K562 (cell line): ENCODE measurements around the gene CLIC3. TPM values are rescaled to one million over a fixed set of nuclear protein-coding genes. Genes with fewer than 3 reads are reported as not detected.

Experiments
- COPS2 ChIP-seq: fragments of 450-650 bp; conservative IDR thresholded peaks from 2 replicates; pipeline ENCODE4 v1.6.1; 2016; ENCODE audit warnings: mild to moderate bottlenecking, moderate library complexity
- ELF1 ChIP-seq: fragments of 200-800 bp; sonication (Bioruptor generic); IDR thresholded peaks from 2 replicates; pipeline ENCODE4 v1.6.1; 2016; ENCODE audit warnings: missing genetic modification characterization, missing compliant biosample characterization
- GABPB2 ChIP-seq: fragments of 250-450 bp; sonication (Bioruptor Pico); conservative IDR thresholded peaks from 2 replicates; pipeline ENCODE4 v1.5.1; 2021; ENCODE audit warnings: mild to moderate bottlenecking
- HDAC3 ChIP-seq: fragments of 450-650 bp; IDR thresholded peaks from 2 replicates; pipeline ENCODE4 v1.6.1; 2018; ENCODE audit warnings: borderline replicate concordance, mild to moderate bottlenecking, moderate library complexity; ENCODE audit not compliant: partially characterized antibody
- MAFG ChIP-seq: fragments of 450-650 bp; conservative IDR thresholded peaks from 2 replicates; pipeline ENCODE4 v1.6.1; 2016; ENCODE audit warnings: missing genetic modification characterization, missing compliant biosample characterization
- NR2C1 ChIP-seq, 2 experiments: fragments of 450-650 bp; IDR thresholded peaks; 2 replicates each; pipeline ENCODE4 v1.6.1; 2017; ENCODE audit warnings: mild to moderate bottlenecking in 2 of 2, antibody characterized with exemption in 1 of 2, inconsistent platforms in 1 of 2, missing compliant biosample characterization in 1 of 2, missing genetic modification characterization in 1 of 2
- RREB1 ChIP-seq: fragments of 250-450 bp; sonication (Bioruptor Pico); IDR thresholded peaks from 2 replicates; pipeline ENCODE4 v1.4.0; 2020
- SMAD3 ChIP-seq: fragments of 450-650 bp; formaldehyde crosslinking; conservative IDR thresholded peaks from 2 replicates; pipeline ENCODE4 v1.4.0; 2020; ENCODE audit warnings: mild to moderate bottlenecking
- TCF15 ChIP-seq: fragments of 250-450 bp; sonication (Bioruptor Pico); IDR thresholded peaks from 2 replicates; pipeline ENCODE4 v1.8.0; 2022; ENCODE audit warnings: moderate library complexity, mild to moderate bottlenecking, inconsistent platforms
- ZBTB34 ChIP-seq: fragments of 250-450 bp; sonication (Bioruptor Pico); IDR thresholded peaks from 2 replicates; pipeline ENCODE4 v1.8.0; 2021; ENCODE audit warnings: mild to moderate bottlenecking, moderate library complexity
- ZNF124 ChIP-seq: sonication (generic); formaldehyde crosslinking; IDR thresholded peaks from 2 replicates; pipeline ENCODE4 v1.8.1; 2022; ENCODE audit warnings: missing genetic modification reagents
- ZNF551 ChIP-seq: fragments of 250-450 bp; sonication (Bioruptor Pico); IDR thresholded peaks from 2 replicates; pipeline ENCODE4 v1.5.0; 2021; ENCODE audit warnings: mild to moderate bottlenecking, moderate library complexity
- polyA plus RNA-seq, 8 experiments: library from polyadenylated mRNA; depleted of rRNA in 4 of 8; stranded (reverse) in 5 of 8; unstranded in 3 of 8; fragments of >200 nt; fragmentation: Nextera tagmentation in 2 of 8; fragmentation: Illumina TruSeq in 1 of 8; extraction: Ambion mirVana in 2 of 8; extraction: Trizol in 1 of 8; gene quantifications; 2 replicates each; pipeline versions ENCODE4 v1.2.1 to v1.2.3, GENCODE V29; 2011 to 2014; ENCODE audit warnings: inconsistent platforms in 1 of 8, missing spikeins in 1 of 8
- total RNA-seq, 7 experiments: library from RNA; depleted of rRNA in 6 of 7; stranded (reverse); fragments of >200 nt in 6 of 7; fragmentation: Illumina TruSeq in 2 of 7; extraction: Trizol in 2 of 7; gene quantifications; 2 replicates each; pipeline versions ENCODE4 v1.2.1 to v1.2.3, GENCODE V29; 2011 to 2021; ENCODE audit warnings: low replicate concordance in 1 of 7
- TF ChIP-seq, protein P1 (sequence below), 2 experiments: fragments of 450-650 bp in 1 of 2; sonication (generic) in 1 of 2; formaldehyde crosslinking; conservative IDR thresholded peaks; 2 replicates each; pipeline versions ENCODE4 v1.4.0 to v1.8.1; 2020 to 2022; ENCODE audit warnings: mild to moderate bottlenecking in 1 of 2, missing genetic modification reagents in 1 of 2
- TF ChIP-seq, protein P2 (sequence below): fragments of 250-450 bp; sonication (Bioruptor Pico); IDR thresholded peaks from 2 replicates; pipeline ENCODE4 v1.4.0; 2020; ENCODE audit warnings: mild to moderate bottlenecking, moderate library complexity
- TF ChIP-seq, protein P3 (sequence below): sonication (generic); formaldehyde crosslinking; IDR thresholded peaks from 2 replicates; pipeline ENCODE4 v1.8.0; 2022; ENCODE audit warnings: mild to moderate bottlenecking, low read depth, missing genetic modification reagents

CLIC3 gene
- total and polyA plus RNA-seq, 9 of the 15 experiments (the other 6 are each of a cell fraction or from before 2014, with no cell fraction given): 0.27 to 0.29 TPM; not detected in 7

- TF ChIP-seq, protein P1, sequence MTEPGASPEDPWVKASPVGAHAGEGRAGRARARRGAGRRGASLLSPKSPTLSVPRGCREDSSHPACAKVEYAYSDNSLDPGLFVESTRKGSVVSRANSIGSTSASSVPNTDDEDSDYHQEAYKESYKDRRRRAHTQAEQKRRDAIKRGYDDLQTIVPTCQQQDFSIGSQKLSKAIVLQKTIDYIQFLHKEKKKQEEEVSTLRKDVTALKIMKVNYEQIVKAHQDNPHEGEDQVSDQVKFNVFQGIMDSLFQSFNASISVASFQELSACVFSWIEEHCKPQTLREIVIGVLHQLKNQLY (CRISPR knock-in tag; conservative IDR thresholded peaks at IDR 0.05): no peak
- no peak for TF ChIP-seq GABPB2 (CRISPR knock-in tag)
- no peak for TF ChIP-seq ZNF124 (CRISPR knock-in tag)
- TF ChIP-seq TCF15 (CRISPR knock-in tag): no peak
- TF ChIP-seq RREB1 (CRISPR knock-in tag): 0 out of 2 replicates have a peak, but pooled peaks have one; percentile 33
- no peak for TF ChIP-seq ZNF551 (CRISPR knock-in tag)
- TF ChIP-seq ELF1 (tag): peak; percentile 43
- no peak for TF ChIP-seq HDAC3
- TF ChIP-seq, protein P2, sequence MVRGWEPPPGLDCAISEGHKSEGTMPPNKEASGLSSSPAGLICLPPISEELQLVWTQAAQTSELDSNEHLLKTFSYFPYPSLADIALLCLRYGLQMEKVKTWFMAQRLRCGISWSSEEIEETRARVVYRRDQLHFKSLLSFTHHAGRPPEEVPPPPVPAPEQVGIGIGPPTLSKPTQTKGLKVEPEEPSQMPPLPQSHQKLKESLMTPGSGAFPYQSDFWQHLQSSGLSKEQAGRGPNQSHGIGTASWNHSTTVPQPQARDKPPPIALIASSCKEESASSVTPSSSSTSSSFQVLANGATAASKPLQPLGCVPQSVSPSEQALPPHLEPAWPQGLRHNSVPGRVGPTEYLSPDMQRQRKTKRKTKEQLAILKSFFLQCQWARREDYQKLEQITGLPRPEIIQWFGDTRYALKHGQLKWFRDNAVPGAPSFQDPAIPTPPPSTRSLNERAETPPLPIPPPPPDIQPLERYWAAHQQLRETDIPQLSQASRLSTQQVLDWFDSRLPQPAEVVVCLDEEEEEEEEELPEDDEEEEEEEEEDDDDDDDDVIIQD (CRISPR knock-in tag): no peak
- TF ChIP-seq MAFG: no peak
- no peak for TF ChIP-seq SMAD3 (CRISPR knock-in tag)
- no peak for TF ChIP-seq NR2C1 (IDR thresholded peaks at IDR 0.05)
- TF ChIP-seq NR2C1 (tag; IDR thresholded peaks at IDR 0.05): no peak
- TF ChIP-seq ZBTB34 (CRISPR knock-in tag): no peak
- TF ChIP-seq, protein P3, sequence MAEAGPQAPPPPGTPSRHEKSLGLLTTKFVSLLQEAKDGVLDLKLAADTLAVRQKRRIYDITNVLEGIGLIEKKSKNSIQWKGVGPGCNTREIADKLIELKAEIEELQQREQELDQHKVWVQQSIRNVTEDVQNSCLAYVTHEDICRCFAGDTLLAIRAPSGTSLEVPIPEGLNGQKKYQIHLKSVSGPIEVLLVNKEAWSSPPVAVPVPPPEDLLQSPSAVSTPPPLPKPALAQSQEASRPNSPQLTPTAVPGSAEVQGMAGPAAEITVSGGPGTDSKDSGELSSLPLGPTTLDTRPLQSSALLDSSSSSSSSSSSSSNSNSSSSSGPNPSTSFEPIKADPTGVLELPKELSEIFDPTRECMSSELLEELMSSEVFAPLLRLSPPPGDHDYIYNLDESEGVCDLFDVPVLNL (CRISPR knock-in tag): no peak
- no peak for TF ChIP-seq COPS2
Measured at GRCh38 chr9:136991993-136992818, 4.2 kb downstream of the CLIC3 start, which contains the start of gene PAXX (continued).
